GM19463 (cell line): ENCODE measurements around the gene GPR160.
"Not testable (repeated sequence)": the region's sequence is repeated elsewhere in the genome, so short reads cannot be mapped to it uniquely, and the experiment has no call there.

Source experiments
- ATAC-seq: cut with Tn5 transposase; IDR thresholded peaks from one replicate; pipeline ENCODE4 v1.9.1; 2021; ENCODE audit warnings: mild to moderate bottlenecking, moderate library complexity; ENCODE audit not compliant: unreplicated experiment

Gene GPR160

GRCh38 chr3:170109579-170110293 lies 71.9 kb downstream of the GPR160 start:
- no peak for ATAC-seq

- ATAC-seq, result no peak
Measured at GRCh38 chr3:170111147-170111771, 73.5 kb downstream of the GPR160 start.

GRCh38 chr3:170114165-170114564 lies 76.4 kb downstream of the GPR160 start:
- not testable (repeated sequence) for ATAC-seq

GRCh38 chr3:170117134-170117533 lies 79.3 kb downstream of the GPR160 start:
- no peak for ATAC-seq

- ATAC-seq, result peak; percentile 88
Measured at GRCh38 chr3:170128259-170128976, 90.6 kb downstream of the GPR160 start.

GRCh38 chr3:170128977-170129431 lies 91.2 kb downstream of the GPR160 start:
- peak; percentile 55 for ATAC-seq

GRCh38 chr3:170130532-170130931 lies 92.7 kb downstream of the GPR160 start:
- ATAC-seq, result no peak

- no peak for ATAC-seq
Measured at GRCh38 chr3:170132335-170132734, 94.5 kb downstream of the GPR160 start.
